Ishikawa (cell line): ENCODE measurements around the gene TRAPPC4.

ENCODE experiments used
- FOXM1 ChIP-seq: IDR thresholded peaks from 2 replicates; pipeline ENCODE4 v1.6.1; 2012; ENCODE audit warnings: low read depth, borderline replicate concordance
- TF ChIP-seq, protein P1 (sequence below): IDR thresholded peaks from 2 replicates; pipeline ENCODE4 v1.6.1; 2012

DNA sequence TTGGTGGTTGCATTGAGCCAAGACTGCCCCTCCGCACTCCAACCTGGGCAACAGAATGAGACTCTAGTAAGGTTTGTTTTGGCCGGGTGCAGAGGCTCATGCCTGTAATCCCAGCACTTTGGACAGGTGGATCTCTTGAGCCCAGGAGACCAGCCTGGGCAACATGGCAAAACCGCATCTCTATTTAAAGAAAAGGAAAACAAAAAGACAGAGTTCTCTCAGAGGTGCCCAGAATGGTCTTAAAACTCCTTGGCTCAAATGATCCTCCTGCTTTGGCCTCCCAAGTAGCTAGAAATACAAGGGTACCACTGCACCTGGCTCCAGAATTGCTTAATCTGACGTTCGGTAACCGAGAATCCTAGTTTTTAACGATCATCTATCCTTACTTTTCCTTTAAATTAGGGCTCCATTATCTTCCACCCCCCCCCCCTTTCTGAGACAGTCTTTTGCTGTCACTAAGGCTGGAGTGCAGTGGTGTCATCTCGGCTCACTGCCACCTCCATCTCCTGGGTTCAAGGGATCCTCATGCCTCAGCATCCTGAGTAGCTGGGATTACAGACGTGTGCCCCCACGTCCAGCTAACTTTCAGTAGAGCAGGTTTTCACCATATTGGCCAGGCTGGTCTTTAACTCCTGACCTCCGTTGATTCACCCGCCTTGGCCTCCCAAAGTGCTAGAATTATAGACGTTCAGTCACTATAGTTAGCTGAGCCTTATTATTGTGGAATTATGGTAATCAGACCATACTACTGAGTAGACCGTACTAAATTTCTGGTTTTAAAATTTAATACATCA, 2.2 kb upstream of the TRAPPC4 start:
- TF ChIP-seq FOXM1, result no peak
- TF ChIP-seq, protein P1, sequence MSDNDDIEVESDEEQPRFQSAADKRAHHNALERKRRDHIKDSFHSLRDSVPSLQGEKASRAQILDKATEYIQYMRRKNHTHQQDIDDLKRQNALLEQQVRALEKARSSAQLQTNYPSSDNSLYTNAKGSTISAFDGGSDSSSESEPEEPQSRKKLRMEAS, result no peak
